Subcutaneous adipose tissue (tissue), 4 donors: Measurements from ENCODE around the gene SMPD2. TPM values are rescaled to one million over a fixed set of nuclear protein-coding genes. Genes with fewer than 3 reads are reported as not detected.

ENCODE experiments used
- CTCF ChIP-seq: fragments of 450-650 bp; IDR thresholded peaks from one replicate; pipeline ENCODE4 v1.5.1; 2016; ENCODE audit warnings: low read depth, mild to moderate bottlenecking, control low read depth, antibody characterized with exemption, moderate library complexity
- total RNA-seq, 4 donors: library from RNA; depleted of rRNA; stranded (reverse); fragments of >200 nt; gene quantifications; one replicate each; pipeline ENCODE4 v1.1.0, GENCODE V29; 2016

The SMPD2 gene
- total RNA-seq, 4 donors from 2014 or later, result 3.6 to 24.3 (median 11.3) TPM

- TF ChIP-seq CTCF, result no peak
Observed at GRCh38 chr6:109441069-109441816, 719 bp downstream of the SMPD2 start.

- no peak for TF ChIP-seq CTCF
Observed at GRCh38 chr6:109442393-109442924, 1.9 kb downstream of the SMPD2 start.

- no peak for TF ChIP-seq CTCF
Observed at GRCh38 chr6:109443425-109443950, 3.0 kb downstream of the SMPD2 start.

GRCh38 chr6:109445382-109445781 is 4.9 kb downstream of the SMPD2 start:
- TF ChIP-seq CTCF, result no peak

- TF ChIP-seq CTCF, result no peak
Observed at GRCh38 chr6:109446072-109446471, 5.5 kb downstream of the SMPD2 start.

- no peak for TF ChIP-seq CTCF
Observed at GRCh38 chr6:109446541-109446940, 6.0 kb downstream of the SMPD2 start.

- no peak for TF ChIP-seq CTCF
Observed at GRCh38 chr6:109447087-109447486, 6.6 kb downstream of the SMPD2 start.
